GF-D8 (cell line): ENCODE data around the gene PYDC1.
"Not testable (repeated sequence)": the region's sequence is repeated elsewhere in the genome, so short reads cannot be mapped to it uniquely, and the experiment has no call there.

ENCODE experiments used
- DNase-seq: peaks from one replicate; lab custom pipeline; 2025; lab: John Stamatoyannopoulos, UW

PYDC1 gene

GRCh38 chr16:31195861-31196260 lies 21.1 kb downstream of the PYDC1 start:
- not testable (repeated sequence) for DNase-seq

DNA sequence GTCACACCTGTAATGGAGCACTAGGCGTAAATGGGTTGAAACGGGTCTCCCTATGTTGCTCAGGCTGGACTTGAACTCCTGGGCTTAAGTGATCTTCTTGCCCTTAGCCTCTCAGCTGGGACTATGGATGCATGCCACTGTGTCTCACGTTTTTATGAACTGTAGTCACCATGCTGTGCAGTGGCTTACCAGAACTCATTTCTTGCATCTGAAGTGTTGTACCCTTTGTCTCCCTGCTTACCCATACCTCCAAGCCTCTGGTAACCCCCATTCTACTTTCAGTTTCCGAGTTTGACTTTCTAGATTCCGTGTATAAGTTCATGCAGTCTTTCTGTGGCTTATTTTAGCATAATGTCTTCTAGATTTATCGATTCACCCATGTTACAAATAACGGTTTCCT lies 22.0 kb downstream of the PYDC1 start:
- no peak for DNase-seq

DNA sequence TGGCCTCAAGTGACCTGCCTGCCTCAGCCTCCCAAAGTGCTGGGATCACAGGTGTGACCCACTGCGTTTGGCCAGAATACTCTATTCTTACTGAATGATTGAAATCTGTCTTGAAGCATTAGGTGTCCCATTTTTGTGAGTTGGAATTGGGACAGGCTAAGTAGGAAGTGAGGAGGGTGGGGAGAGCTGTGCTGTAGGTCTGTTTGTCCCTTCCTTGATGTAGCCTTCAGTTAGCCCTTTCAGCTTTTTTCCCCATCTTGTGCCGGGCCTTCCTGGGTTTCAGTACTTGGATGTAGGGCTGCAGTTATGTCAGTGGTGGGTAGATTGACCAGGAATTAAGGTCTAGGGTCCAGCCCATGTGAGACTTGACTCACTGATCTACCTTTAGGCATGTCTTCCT lies 23.1 kb downstream of the PYDC1 start:
- DNase-seq: no peak

GRCh38 chr16:31192856-31193642 lies 23.9 kb downstream of the PYDC1 start:
- DNase-seq: no peak

- DNase-seq: no peak
These were observed 25.1 kb downstream of the PYDC1 start for GRCh38 chr16:31191697-31192428.

GRCh38 chr16:31190818-31191444 lies 26.0 kb downstream of the PYDC1 start:
- no peak for DNase-seq

GRCh38 chr16:31190061-31190460 lies 26.9 kb downstream of the PYDC1 start:
- DNase-seq: no peak

- DNase-seq: no peak
These were observed 27.5 kb downstream of the PYDC1 start for GRCh38 chr16:31189412-31189778.

DNA sequence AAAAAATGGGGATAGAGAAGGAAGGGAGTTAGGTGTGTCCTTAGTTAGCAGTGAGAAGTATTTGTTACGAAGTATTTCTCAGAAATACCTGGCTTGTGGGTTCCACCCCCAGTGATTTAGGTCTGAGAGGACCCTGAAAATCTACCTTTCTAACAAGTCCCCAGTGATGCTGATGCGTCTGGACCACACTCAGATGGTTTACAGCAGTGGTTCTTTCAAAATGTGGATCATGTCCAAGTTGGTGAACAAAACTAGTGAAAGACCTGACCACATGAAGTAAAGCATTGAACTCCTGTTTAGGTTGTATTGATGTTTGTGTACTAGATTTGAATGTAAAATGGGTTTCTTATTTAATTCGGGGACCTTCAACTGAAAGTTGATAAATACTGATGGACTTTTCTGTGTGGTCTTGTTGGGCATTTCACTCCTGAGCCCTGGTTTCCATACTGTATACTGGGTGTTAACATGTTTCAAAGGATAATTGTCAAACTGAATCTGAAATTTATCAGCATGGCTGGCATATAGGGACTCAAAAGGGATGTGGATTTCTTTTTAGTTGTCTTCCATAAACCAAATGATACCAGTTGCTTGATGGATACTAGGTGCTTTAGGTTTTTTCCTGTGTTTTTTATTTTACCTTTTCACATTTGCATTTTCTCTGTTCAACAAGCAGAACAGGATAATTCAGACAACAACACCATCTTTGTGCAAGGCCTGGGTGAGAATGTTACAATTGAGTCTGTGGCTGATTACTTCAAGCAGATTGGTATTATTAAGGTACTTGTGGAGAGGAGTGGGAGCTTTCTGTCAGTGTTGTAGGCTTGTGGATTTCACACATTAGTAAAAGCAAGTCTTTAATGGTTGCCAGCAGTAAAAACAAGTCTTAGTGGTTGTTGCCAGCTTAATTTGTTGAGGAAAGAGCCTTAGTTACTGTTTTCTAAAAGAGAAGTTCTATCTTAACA lies 28.2 kb downstream of the PYDC1 start:
- DNase-seq: no peak

- no peak for DNase-seq
These were observed 29.1 kb downstream of the PYDC1 start for GRCh38 chr16:31187808-31188189.

DNA sequence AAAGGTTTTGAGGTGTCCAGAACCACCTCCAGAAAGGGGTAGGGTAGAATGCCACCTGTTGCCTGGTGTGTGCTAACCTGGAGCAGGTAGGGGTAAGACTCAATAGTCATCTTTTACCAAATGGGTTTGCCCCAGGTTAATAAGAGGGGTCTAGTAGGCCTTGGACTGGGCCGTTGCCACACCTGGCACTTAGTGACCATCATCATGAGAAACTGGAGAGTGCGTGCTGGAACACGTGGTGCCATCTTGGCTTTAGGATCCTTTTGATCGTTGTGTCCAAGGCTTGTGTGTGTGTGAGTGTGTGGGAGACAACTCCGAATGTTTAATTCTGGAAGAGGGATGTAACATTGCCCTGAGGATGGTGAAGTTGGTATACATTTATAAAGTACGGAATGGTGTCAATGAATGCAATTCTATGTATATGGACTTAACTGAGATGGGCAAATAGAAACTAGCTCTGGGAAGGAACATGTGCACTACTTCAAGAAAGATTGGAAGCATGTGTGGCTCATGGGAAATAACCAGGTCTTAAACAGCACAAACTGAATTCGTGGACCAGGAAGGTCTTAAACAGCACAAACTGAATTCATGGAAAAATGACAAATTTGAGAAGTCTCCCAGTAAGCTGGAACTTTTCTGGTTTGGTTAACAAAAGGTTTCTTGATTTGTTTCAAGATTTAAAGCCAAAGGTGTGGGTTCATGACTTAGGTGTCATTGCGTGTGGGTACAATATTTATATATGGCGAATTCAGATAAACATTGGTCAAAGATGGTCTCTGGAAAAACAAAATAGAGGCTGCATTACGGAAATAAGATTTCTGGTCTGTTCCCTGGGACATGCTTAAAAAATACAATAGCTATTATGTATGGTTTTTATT lies 29.8 kb downstream of the PYDC1 start:
- no peak for DNase-seq

DNA sequence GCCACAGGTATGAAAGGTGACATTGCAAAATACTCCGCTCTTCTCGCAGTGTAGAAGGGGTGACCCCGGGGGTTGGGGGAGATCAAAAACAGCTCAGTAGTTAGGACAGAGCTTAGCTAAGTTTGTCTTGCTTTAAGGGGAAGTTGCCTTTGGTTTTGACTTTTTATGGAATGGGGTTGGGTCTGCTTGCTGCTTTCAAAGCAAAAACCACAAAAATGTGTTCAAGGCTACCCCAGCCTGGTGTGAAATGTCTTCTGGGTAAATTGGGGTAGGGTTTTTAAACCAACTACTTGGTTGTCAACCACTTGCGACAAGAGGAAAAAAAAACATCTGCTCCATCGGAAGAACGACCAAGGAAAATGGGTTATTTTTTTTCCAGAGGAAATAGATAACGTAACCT lies 30.8 kb downstream of the PYDC1 start:
- no peak for DNase-seq

DNA sequence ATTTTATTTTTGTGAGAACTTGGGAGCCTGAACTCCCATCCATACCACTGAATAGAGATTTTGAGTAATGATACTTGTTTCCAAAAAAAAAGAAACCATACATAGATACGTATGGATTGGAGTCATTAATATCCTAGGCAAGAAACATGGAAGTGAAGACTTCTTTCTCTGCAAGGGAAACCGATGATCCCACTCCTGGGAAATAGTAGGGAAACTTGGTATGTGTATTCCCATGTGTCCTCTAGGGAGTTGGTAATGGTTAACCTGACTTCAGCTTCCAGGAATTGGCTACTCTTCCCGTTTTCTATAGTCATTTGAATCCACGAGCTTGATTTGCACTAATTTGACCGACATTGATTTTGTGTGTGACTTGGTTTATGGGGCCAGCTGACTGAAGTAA lies 31.6 kb downstream of the PYDC1 start:
- DNase-seq: no peak

GRCh38 chr16:31184888-31185287 lies 32.0 kb downstream of the PYDC1 start:
- DNase-seq: no peak

DNA sequence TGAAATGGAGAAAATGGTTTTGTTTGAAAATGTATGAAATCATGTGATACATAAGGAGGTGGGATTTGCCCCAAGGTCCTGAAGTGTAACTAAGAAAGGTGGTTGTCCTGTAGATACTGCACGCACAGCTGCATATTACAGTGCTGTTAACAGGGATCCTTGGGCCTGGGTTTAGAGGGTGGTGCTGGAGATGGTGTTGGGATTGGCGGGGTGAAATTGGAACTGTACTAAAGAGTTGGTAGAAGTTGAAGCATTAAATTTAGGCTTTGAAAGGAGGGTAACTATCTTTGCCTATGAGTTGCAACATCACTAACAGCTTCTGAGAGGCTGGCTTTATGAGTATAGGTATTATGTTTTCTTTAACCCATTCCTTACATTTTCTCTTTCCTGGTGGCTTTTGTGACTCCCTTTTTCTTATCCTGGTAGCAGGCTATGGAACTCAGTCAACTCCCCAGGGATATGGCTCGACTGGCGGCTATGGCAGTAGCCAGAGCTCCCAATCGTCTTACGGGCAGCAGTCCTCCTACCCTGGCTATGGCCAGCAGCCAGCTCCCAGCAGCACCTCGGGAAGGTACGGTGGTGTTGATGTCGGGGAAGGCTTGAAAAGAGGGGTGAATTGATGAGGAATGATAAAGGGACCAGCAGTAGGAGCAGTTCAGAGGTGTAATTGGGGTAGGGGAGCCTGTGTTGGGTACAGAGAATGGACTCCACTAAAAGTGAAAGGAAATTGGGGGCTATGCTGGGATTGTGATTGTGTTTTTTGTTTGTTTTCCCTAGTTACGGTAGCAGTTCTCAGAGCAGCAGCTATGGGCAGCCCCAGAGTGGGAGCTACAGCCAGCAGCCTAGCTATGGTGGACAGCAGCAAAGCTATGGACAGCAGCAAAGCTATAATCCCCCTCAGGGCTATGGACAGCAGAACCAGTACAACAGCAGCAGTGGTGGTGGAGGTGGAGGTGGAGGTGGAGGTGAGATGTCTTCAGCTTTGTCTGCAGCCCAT lies 33.2 kb downstream of the PYDC1 start:
- no peak for DNase-seq

- DNase-seq: no peak
These were observed 34.5 kb downstream of the PYDC1 start for GRCh38 chr16:31182391-31182790.

GRCh38 chr16:31181102-31181830 lies 35.7 kb downstream of the PYDC1 start:
- DNase-seq: no peak

DNA sequence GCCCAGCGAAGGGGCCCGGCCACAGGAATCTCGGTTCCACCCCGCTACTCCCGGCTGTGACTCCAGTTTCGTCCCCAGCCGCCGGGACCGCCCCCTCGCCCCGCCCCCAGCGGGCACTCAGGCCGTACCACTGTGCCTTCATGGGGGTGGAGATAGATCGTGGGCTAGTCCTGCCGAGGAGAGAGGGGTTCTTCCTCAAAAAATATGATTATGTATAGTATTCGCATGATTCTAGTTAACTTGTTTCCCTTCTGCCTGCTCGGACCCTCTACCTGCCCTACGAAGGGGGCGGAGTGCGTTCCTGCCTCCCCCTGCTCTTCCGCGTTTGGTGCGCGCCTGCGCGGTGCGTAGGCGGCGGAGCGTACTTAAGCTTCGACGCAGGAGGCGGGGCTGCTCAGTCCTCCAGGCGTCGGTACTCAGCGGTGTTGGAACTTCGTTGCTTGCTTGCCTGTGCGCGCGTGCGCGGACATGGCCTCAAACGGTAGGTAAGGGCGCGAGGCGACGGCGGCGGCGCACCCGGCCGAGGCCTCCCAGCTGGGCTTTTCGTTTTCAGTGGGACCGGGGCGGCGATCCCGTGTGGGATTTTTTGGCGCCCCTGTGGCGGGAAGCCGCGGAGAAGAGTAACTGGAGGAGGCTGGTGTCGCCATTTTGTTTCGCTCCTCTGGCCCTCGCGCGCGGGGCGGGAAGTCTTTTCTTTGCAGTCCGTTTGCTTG lies 37.0 kb downstream of the PYDC1 start, which contains the start of gene FUS:
TSS of gene FUS (plus strand) at position 393 of the 713 bp plus-strand sequence. CDS start at position 469, 76 bp downstream.
- DNase-seq: peak; percentile 68
